HG02588 (cell line): Measurements from ENCODE around the gene PAEP.

ENCODE experiments used
- ATAC-seq: cut with Tn5 transposase; IDR thresholded peaks from one replicate; pipeline ENCODE4 v1.9.1; 2021; ENCODE audit warnings: mild to moderate bottlenecking, moderate library complexity; ENCODE audit not compliant: unreplicated experiment

PAEP gene

DNA sequence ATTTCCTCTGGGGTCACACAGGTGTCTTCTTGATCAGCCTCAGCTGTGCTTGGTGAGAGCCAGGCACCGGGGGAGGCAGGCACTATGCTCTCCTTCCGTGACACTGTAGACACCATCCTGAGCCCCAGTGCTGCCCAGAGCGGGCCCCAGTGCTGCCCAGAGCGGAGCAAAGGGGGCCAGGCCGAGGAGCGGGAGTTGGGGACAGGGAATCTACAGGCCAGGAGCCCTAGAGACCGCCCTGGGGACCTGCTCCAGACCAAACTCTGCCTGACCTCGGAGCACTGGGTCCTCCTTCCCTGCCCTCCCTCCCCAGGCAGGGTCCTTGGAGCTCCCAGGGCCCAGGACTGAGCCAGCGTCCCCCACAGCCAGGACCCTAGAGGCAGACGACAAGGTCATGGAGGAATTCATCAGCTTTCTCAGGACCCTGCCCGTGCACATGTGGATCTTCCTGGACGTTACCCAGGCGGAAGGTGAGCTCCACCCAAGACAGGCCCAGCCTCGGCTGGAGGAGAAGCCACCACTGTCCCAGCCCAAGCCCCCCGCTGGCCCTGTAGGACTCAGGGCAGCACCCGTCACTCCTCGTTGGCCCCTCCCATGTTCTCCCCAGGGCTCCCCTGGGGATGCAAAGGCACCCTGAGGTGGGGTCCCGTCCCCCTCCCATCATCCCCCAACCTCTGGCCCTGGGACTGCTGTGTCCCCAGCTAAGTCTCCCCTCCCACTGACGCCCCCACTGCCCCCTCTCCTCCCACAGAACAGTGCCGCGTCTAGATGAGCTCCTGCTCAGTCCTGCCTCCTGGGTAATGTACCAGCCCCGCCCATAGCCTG lies 30.2 kb downstream of the PAEP start:
- no peak for ATAC-seq

DNA sequence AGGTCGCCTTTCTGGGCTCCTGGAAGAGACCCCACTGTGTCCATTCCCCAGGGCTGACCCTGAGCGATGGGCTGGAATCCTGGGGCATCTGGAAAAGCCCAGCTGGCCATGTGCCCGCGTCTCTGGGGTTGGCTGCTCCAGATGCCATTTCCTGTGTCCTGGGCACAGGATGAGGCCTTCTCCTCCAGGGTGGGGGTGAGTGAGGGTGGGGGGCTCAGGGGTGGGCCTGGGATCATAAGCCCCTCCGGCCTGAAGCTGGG lies 30.7 kb downstream of the PAEP start:
- ATAC-seq: no peak

DNA sequence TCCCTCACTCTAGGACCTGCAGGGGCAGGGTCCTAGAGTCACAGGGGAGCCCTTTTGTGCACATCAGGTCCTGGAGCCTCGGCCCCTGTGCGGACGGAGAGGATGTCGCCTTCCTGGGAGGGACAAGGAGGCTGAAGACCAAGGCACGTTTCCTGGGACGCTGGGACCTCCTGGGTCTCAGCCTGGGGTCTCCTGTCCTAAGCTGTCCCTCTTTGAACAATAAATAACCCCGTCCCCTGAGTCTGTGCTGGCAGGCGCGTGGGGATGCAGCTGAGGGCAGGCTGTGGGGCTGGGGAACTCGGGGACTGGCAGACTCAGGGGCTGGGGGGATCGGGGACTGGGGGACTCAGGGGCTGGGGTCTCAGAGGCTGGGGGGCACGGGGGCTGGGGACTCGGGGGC lies 31.1 kb downstream of the PAEP start:
- ATAC-seq: no peak

DNA sequence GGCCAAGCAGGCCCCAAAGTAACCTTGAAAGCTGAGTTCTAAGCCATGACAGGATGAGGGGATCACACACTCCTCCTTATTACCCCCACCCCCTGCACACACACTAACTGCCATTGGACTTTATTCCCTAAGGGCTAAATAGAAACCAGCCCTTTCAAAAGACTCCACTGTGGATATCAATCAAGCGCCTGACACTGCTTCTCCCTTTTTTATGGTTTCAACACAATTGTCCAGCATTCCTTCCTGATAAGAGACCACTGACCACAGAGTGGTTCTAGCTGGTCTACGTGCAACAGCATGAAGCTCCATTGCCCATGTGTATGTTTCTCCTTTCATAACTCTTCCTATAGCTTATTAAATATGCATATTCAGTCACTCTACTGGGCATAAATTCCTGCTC lies 34.7 kb downstream of the PAEP start:
- ATAC-seq: no peak

DNA sequence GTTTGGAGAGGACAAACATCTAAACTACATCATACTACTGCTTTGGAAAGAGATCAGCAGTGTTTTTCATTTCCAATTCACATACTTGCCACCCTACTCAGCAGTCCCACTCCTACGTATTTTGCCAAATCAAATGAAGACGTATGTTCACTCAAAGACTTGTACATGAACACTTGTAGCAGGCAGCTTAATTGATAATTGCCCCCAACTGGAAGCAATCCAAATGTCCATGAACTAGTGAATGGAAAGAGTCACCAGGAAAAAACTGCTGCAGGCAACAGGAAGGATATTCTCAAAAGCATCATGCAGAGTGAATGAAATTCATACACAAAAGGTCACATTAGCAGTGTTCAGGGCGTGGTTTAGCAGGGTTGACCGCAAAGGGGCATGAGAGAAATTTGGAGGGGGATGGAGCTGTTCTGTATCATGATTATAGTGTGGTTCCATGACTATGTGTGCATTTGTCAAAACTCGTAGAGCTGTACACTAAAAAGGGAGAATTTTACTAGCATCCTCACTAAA lies 38.8 kb downstream of the PAEP start:
- no peak for ATAC-seq

DNA sequence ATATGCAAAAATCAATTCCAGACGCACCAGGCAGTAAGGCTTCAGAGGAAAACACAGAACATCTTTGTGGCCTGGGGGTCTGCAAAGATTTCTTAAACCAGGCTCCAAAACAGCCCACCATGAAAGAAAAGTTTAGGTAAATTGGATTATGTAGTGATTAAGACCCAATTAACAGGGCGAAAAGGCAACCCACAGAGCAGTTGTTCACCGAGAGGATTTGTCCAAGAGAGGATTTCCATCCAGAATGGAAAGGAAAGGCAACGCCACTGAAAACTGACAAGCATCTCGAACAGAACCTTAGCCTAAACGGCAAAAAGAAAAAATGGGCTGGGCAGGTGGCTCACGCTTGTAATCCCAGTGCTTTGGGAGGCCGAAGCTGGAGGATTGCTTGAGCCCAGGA lies 40.4 kb downstream of the PAEP start:
- no peak for ATAC-seq

DNA sequence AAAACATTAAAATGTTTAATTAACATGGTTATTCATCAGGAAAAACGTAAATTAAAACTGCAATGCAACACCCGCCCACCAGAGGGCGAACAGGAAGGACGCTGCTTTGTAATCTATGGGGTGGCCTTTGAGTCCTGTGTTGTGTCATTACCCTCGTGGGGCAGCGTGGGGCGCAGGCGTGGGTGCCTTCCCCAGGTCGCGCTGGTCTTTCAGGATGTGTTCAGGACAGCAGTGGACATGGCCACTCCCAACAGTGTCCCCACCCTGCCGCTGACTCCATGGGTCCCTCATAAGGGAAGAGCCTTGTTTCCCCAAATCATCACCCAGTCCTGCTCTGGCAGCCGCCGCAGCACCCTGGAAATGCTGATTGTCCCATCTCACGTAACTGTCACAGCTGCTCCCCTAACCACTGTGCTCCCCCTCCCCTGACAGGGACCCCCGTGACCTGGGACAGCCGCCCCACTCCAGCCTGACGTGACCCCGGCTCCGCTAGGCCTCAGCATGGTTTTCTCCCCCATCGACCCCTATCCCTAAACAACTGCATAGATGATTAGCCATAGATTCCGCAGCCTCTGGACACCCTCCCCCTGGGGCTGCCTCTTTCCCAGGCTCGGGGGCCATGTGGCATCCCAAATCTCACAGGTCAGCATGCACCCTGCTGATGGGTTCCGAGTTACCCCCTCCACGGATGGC lies 41.4 kb downstream of the PAEP start:
- no peak for ATAC-seq

DNA sequence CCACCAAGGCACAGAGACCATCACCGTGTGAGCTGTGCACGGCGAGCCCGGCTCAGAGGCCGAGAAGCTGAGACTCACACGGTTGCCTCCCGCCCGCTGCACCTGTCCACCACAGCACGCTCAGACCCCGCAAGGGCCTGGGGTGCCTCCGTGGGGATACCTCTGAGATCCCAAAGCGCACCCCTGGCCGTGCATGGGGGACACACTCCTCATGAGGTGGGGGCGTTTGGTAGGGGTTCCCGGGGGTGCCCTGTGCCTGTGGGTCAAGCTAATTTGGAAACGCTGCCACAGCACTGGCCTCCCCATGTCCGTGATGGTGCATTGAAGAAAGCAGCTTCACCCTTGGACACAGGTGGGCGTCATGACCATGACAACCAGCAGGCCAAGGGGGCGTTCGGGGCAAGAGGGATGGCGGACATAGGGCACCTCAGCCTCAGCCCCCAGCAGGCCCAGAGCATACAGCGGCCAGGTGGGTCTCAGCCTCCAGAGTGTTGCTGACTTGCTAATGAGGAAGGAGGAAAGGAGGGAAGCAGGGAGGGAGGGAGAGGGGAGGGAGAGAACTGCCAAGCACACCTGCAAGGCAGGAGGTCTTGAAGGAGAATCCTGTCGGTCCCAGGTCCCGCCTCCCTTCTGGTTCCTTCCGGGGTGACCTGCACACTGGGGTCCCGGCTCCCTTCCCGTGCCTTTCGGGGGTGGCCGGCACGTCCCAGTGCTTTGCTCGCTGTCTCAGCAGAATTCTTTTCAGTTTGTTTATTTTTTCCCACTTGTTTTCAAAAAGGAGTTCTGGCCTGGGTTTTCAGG lies 43.1 kb downstream of the PAEP start:
- no peak for ATAC-seq

DNA sequence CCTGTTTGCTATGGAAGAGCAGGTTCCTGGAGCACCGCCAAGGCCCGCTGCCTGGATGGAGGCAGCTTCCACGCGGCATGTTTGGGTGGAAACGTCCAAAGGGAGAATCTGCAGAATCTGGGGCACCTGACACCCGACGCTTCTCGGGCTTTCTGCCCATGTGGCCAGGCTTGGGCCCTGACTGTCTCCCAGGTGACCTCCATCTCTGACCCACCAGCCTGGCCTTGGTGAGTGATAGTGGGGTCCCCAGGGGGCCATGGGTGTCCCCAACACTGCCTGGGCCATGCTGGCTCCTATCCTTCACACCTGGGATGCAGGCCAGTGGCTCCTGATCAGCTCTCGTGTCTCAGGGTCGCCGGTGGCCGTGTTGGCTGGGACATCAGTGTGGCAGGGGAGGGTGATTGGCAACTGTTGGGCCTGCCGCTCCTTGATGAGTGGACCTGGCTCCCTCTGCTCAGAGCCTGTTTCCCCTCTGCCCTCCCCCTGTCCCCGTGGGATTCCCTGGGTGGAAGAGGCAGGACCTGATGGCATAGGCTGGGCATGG lies 43.8 kb downstream of the PAEP start:
- ATAC-seq: no peak

DNA sequence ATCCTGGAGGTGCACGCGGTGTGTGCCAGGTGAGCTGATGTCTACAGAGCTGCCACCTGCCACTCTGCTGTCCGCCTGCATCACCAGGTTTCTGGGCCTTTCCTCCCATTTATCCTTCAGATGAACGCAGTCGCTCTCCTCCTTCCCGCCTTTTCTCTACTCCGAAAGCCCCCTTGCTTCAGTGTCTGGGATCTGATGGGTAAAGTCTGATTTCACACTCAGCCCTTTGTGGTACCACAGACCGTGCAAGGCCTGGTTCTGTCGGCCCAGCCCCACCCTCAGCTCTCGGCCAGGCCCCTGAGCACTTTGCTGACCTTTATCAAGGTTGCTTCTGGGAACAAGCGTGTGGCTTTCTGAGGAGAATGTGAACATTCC lies 45.3 kb downstream of the PAEP start:
- ATAC-seq: no peak

DNA sequence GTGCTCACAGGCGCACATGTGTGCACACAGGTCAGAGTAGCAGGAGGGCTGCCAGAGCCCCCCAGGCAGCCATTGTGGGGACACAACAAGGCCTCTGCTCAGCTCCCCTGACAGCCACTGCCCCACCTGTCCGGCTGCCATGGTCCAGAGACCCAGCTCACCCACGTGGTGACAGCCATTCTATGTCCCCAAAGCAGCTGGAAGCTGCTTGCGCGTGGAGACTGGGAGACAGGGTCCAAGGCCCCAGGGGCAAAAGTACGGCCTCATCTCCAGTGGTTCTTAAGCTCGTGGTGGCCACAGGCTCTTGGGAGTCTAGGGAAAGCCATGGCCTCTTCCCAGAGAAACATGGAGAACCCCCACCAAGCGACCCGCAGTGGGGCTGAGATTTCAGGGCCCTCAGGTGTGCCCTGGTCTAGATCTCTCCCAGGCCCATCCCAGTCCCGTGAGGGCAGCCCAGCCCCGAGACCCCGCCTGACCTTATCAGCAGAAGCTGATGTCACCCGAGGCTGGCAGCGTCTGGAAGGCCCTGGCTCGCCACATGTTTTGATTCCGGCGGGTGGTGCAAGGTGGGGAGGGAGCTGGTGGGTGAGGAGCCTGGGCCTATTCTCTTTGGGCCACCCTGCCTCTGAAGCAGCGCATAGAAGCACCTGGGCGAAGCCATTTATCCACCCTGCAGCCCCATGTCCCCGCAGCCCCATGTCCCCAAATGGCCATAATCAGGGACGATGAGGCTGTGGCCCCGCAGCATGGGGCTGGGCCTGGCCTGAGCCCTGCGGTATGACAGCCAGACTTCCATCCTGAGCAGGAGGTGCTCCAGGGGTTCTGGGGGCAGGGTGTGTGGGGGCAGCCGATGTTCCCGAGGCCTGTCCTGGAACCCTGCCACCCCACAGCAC lies 46.1 kb downstream of the PAEP start:
- ATAC-seq: no peak

DNA sequence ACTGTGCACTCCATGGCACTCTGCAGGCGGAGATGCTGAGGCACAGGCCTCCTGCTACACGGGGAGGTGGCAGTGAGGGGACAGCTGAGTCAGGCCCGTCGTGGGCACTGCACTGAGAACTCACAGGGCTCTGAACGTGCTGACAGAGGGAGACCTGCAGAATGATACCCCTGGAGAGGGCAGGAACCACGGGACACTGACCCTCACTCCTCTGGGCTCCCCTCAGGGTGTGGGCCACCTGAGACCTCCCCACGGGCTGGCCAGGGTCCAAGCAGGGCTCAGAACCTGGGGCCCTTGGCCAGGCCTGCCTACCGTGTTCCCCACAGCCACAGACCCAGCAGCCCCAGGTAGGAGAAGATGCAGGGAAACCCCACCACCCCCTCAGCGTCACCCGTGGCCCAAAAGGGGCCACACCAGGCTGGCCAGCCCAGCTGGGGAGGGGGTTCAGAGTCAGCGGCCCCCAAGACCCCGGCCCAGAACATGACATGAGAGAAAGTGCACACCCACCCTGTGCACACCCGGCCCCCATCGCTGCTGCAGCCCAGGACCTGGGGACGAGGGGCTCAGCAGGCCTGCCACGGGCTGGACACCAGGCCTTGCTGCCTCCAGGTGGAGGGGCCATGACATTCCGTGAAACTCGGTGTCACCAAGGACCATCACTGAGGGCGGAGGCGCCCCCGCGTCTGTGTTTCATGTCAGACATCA lies 46.9 kb downstream of the PAEP start:
- ATAC-seq: no peak

DNA sequence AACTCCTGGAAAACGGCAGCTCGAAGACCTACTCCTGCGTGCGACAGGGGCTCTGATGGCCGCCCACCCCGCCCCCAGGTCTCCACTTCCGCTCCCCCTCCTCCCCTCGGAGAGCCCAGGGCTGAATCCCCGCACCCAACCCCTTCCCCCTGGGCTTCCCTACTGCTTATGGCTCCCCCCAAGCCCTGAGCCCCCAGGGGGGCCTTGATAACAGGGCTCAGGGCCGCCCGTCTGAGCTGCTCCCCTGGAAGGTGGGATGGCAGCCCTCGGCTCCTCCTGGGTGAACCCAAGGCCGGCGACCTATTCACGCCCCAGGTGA lies 47.4 kb downstream of the PAEP start:
- ATAC-seq: no peak

DNA sequence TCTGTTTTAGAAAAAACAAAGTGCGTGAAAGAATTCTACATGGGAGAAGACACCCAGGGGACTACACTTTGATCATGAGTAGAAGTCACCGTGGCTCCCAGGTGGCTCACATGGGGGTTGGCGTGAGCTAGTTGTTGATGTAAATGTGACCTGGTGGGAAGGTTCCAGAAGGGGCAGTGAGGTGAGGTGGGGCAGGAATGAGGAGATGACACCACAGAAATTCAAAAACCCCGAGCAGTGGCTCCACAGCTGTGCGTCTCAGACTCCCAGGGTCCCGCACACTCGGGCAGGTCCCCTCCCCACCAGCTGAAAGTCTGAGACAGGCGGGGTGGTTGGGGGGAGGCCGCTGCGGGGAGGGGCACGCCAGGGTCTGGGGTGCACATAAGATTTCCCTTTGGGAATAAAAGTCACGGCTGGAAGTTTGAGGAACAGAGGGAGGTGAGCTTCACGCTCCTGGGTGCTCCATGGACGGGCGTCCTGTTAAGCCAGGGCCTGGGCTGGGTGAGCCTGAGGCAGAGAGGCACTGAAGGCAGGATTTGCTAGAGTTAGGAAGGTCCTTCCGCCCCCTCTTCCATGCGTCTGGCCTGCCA lies 47.9 kb downstream of the PAEP start:
- ATAC-seq: no peak

DNA sequence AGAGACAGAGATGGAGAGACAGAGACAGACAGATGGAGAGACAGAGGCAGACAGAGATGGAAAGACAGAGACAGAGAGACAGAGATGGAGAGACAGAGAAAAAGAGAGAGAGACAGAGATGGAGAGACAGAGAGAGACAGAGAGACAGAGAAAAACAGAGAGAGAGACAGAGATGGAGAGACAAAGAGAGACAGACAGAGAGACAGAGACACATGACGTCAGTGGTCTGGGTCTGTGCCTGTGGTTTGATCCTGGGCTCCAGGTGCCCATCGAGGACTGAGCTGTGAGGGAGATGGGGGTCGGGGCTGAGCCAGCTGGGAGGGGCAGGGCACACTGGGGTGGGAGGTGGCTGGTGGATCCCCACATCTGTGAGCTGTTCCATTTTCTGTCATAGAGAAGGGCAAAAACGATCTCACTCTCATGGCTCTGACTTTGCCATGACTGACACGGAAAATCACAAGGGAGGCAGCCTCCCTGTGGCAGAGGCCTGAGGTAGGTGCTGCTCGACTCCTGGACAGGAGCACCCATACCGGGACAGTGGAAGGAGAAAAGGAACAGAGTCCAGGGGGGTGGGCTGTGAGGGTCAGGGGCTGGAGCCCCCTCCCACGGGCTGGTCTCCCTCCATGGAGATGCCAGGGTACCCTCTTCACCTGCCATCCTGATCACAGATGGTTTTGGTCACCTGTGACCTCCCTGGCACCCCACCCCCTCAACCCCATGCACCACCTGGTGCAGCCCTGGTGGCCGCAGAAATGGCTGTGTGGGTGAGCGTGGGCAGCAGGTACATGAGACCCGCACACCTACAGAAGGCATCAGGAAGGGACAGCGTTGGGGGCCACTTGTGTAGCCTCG lies 49.0 kb downstream of the PAEP start:
- no peak for ATAC-seq

DNA sequence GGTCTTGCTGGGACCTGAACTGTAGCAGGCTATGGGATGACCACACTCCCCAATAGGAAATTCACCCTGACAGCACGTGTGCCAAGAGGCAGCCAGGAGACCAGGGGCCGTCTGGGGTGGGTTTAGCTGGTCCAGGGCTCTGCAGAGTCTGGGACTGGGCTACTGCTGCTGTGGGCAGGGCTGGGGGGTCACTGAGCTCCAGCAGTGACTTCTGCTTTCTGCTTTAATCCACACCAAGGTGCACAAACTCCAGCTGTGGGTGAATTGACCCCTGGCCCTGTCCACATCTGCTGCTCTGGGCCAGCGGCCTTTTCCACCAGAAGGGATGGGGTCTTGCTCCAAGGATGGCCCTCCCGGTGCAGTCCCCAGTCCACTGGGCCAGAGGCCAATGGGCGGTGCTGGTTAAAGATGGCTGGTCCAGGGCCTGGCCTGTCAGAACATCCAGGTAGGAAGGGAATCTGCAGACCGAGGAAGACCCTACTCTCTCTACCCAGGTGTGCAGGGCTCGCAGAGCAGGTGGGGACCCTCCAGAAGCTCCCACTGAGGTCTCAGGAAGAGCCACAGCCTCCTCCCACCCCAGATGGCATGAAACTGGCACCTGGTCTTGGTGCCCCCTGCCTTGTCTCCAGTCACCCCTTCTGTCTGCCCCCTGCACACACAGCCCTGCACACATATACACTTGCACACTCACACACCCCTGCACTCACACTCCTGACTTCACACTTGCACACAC lies 49.8 kb downstream of the PAEP start:
- ATAC-seq: no peak

DNA sequence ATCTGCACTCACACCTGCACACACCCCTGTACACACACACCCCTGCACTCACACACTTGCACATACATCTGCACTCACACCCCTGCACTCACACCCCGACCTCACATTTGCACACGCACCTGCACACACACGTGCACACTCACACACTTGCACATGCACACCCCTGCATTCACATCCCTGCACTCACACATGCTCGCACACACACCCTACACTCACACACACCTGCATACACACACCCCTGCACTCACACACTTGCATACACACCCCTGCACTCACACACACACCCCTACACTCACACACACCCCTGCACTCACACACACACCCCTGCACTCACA lies 50.3 kb downstream of the PAEP start:
- ATAC-seq: no peak

DNA sequence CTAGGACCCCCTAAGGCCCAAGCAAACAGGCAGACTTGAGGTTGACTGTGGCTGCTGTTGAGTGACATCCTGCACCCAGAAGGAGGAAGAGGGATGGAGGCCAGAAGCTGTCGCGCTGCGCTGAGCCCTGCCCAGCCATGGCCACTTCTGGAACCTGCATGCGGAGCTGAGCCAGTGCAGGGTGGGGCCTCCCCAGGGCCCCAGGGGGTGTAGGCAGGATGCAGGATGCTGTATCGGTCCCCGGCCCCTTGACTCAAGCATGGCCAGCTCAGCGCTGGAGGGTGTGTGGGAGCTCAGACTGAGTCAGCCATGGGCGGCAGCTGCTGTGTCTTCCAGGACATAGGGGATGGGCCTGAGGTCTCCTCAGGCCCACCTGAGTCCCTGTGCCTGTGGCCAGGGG lies 50.9 kb downstream of the PAEP start:
- no peak for ATAC-seq
